Measurements from ENCODE around the gene TBC1D2.

- TF ChIP-seq, protein P1, sequence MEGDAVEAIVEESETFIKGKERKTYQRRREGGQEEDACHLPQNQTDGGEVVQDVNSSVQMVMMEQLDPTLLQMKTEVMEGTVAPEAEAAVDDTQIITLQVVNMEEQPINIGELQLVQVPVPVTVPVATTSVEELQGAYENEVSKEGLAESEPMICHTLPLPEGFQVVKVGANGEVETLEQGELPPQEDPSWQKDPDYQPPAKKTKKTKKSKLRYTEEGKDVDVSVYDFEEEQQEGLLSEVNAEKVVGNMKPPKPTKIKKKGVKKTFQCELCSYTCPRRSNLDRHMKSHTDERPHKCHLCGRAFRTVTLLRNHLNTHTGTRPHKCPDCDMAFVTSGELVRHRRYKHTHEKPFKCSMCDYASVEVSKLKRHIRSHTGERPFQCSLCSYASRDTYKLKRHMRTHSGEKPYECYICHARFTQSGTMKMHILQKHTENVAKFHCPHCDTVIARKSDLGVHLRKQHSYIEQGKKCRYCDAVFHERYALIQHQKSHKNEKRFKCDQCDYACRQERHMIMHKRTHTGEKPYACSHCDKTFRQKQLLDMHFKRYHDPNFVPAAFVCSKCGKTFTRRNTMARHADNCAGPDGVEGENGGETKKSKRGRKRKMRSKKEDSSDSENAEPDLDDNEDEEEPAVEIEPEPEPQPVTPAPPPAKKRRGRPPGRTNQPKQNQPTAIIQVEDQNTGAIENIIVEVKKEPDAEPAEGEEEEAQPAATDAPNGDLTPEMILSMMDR (IDR thresholded peaks at IDR 0.05): no peak
- no peak for TF ChIP-seq POLR2A (IDR thresholded peaks at IDR 0.05)
These were observed 44.2 kb downstream of the TBC1D2 start for GRCh38 chr9:98211260-98211659.

Measured in uterus (tissue), 2 donors.